ENCODE measurements around the gene ERAS. TPM values are rescaled to one million over a fixed set of nuclear protein-coding genes. Genes with fewer than 3 reads are reported as not detected.

Gene ERAS
- total RNA-seq, 1 experiment from 2014 or later: not detected

DNA sequence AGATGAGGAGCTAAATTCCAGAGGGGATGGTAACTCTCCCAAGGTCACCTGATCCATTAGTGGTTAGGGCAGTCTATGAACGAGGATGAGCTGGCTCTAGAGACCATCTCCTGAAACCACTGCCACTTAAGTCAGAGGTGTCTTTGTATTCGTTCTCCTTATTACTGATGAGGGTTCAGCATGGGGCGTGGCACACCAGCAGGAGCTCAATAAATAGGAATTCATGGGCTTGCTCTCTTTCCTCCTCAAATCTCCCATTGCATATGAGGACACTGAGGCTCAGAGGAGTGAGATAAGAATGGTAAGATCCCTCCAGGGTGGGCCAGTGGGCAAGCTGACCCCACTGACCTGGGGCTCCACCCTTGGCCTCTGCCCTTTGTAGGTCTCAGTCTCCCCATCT, 41.6 kb upstream of the ERAS start:
- Histone ChIP-seq H3K4me1 (ENCODE audit: control insufficient read depth in 1 of 2, insufficient read depth in 2 of 2, low read length in 2 of 2) (no peaks in the 10 kb centered on the region), H3K9ac (ENCODE audit: low read length) (no peak overlapping the region), H3K27ac (ENCODE audit: low read depth, low read length) (no peak overlapping the region), H3K27me3 (ENCODE audit: insufficient read depth, low read length) (no peaks in the 10 kb centered on the region), H3K36me3 (ENCODE audit: control insufficient read depth in 1 of 2, insufficient read depth in 2 of 2, low read length in 2 of 2) (no peaks in the 10 kb centered on the region), H4K20me1 (ENCODE audit: insufficient read depth) (no peaks in the 10 kb centered on the region), H3K4me3 (replicated peaks in 1 of 2; ENCODE audit: low read depth in 1 of 2, low read length in 2 of 2) (no peak overlapping the region), H3K4me2 (ENCODE audit: low read length) (no peak overlapping the region), H3K9me2 (ENCODE audit: insufficient read depth) (no peaks in the 10 kb centered on the region), H3K79me2 (ENCODE audit: insufficient read depth, low read length) (no peaks in the 10 kb centered on the region), H2AFZ (ENCODE audit: low read depth, low read length, poor library complexity, severe bottlenecking) (no peak overlapping the region), H3K9me3 (ENCODE audit: control insufficient read depth in 1 of 2, insufficient read depth in 1 of 2, low read depth in 1 of 2, low read length in 2 of 2) (no peaks in the 10 kb centered on the region)
- intact Hi-C loops (cut with micrococcal nuclease): no loop called here
- POLR2A ChIA-PET: no interaction called here
- TF ChIP-seq, protein P1, sequence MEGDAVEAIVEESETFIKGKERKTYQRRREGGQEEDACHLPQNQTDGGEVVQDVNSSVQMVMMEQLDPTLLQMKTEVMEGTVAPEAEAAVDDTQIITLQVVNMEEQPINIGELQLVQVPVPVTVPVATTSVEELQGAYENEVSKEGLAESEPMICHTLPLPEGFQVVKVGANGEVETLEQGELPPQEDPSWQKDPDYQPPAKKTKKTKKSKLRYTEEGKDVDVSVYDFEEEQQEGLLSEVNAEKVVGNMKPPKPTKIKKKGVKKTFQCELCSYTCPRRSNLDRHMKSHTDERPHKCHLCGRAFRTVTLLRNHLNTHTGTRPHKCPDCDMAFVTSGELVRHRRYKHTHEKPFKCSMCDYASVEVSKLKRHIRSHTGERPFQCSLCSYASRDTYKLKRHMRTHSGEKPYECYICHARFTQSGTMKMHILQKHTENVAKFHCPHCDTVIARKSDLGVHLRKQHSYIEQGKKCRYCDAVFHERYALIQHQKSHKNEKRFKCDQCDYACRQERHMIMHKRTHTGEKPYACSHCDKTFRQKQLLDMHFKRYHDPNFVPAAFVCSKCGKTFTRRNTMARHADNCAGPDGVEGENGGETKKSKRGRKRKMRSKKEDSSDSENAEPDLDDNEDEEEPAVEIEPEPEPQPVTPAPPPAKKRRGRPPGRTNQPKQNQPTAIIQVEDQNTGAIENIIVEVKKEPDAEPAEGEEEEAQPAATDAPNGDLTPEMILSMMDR (IDR thresholded peaks at IDR 0.05 in 2 of 3, conservative IDR thresholded peaks at IDR 0.05 in 1 of 3; ENCODE audit: borderline replicate concordance in 1 of 3, insufficient read depth in 1 of 3, low read depth in 2 of 3, low read length in 2 of 3): no peak
- TF ChIP-seq CBX3 (IDR thresholded peaks at IDR 0.05; ENCODE audit: low read depth) (no peak), POLR2AphosphoS5 (IDR thresholded peaks at IDR 0.05; ENCODE audit: low read depth, low read length) (no peak), ZNF274 (IDR thresholded peaks at IDR 0.05; ENCODE audit: low read depth, low read length) (no peak), ELF1 (IDR thresholded peaks at IDR 0.05; ENCODE audit: borderline replicate concordance, low read depth) (no peak), JUND (IDR thresholded peaks at IDR 0.05) (no peak), CEBPB (IDR thresholded peaks at IDR 0.05; ENCODE audit: low read depth) (no peak), YY1 (IDR thresholded peaks at IDR 0.05; ENCODE audit: extremely low read depth, insufficient replicate concordance, low read depth, low read length) (no peak), EZH2 (IDR thresholded peaks at IDR 0.05) (no peak), SP1 (IDR thresholded peaks at IDR 0.05; ENCODE audit: low read depth) (no peak), EZH2phosphoT487 (IDR thresholded peaks at IDR 0.05; ENCODE audit: borderline replicate concordance) (no peak), SRF (IDR thresholded peaks at IDR 0.05; ENCODE audit: low read depth) (no peak), FOSL1 (IDR thresholded peaks at IDR 0.05; ENCODE audit: low read depth) (no peak), RAD21 (IDR thresholded peaks at IDR 0.05; ENCODE audit: low read depth) (no peak), ZFX (IDR thresholded peaks at IDR 0.05) (no peak), EGR1 (IDR thresholded peaks at IDR 0.05; ENCODE audit: low read depth) (no peak)
- TF ChIP-seq, protein P2, sequence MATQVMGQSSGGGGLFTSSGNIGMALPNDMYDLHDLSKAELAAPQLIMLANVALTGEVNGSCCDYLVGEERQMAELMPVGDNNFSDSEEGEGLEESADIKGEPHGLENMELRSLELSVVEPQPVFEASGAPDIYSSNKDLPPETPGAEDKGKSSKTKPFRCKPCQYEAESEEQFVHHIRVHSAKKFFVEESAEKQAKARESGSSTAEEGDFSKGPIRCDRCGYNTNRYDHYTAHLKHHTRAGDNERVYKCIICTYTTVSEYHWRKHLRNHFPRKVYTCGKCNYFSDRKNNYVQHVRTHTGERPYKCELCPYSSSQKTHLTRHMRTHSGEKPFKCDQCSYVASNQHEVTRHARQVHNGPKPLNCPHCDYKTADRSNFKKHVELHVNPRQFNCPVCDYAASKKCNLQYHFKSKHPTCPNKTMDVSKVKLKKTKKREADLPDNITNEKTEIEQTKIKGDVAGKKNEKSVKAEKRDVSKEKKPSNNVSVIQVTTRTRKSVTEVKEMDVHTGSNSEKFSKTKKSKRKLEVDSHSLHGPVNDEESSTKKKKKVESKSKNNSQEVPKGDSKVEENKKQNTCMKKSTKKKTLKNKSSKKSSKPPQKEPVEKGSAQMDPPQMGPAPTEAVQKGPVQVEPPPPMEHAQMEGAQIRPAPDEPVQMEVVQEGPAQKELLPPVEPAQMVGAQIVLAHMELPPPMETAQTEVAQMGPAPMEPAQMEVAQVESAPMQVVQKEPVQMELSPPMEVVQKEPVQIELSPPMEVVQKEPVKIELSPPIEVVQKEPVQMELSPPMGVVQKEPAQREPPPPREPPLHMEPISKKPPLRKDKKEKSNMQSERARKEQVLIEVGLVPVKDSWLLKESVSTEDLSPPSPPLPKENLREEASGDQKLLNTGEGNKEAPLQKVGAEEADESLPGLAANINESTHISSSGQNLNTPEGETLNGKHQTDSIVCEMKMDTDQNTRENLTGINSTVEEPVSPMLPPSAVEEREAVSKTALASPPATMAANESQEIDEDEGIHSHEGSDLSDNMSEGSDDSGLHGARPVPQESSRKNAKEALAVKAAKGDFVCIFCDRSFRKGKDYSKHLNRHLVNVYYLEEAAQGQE (IDR thresholded peaks at IDR 0.05; ENCODE audit: low read depth): no peak
- TF ChIP-seq, protein P3, sequence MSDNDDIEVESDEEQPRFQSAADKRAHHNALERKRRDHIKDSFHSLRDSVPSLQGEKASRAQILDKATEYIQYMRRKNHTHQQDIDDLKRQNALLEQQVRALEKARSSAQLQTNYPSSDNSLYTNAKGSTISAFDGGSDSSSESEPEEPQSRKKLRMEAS (IDR thresholded peaks at IDR 0.05): no peak
- TF ChIP-seq, protein P4, sequence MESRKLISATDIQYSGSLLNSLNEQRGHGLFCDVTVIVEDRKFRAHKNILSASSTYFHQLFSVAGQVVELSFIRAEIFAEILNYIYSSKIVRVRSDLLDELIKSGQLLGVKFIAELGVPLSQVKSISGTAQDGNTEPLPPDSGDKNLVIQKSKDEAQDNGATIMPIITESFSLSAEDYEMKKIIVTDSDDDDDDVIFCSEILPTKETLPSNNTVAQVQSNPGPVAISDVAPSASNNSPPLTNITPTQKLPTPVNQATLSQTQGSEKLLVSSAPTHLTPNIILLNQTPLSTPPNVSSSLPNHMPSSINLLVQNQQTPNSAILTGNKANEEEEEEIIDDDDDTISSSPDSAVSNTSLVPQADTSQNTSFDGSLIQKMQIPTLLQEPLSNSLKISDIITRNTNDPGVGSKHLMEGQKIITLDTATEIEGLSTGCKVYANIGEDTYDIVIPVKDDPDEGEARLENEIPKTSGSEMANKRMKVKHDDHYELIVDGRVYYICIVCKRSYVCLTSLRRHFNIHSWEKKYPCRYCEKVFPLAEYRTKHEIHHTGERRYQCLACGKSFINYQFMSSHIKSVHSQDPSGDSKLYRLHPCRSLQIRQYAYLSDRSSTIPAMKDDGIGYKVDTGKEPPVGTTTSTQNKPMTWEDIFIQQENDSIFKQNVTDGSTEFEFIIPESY (IDR thresholded peaks at IDR 0.05; ENCODE audit: extremely low read depth, insufficient replicate concordance, low read length): no peak
- ATAC-seq (no peak), DNase-seq (ENCODE audit: low read depth, low spot score) (no peak)
- CTCF ChIA-PET: no interaction called here
- RAD21 ChIA-PET (ENCODE audit: low non-redundant PET in 1 of 2, low total read pairs in 2 of 2, uncharacterized antibody in 2 of 2, unreplicated experiment in 2 of 2): no interaction called here
- BruUV-seq (replicated peaks): no TSS peak

All from HCT116 (cell line).